GM19468 (cell line): ENCODE data around the gene DZIP1L.
A peak's percentile ranks its signal among the peaks of the same experiment; 100 is the strongest.

Source experiments
- ATAC-seq: cut with Tn5 transposase; IDR thresholded peaks from one replicate; pipeline ENCODE4 v1.9.1; 2021; ENCODE audit warnings: mild to moderate bottlenecking, moderate library complexity, moderate number of reproducible peaks; ENCODE audit not compliant: unreplicated experiment; ENCODE audit errors: extremely low read depth

Gene DZIP1L

GRCh38 chr3:138078096-138078495 lies 37.3 kb downstream of the DZIP1L start:
- ATAC-seq, result no peak

GRCh38 chr3:138072796-138073195 lies 42.6 kb downstream of the DZIP1L start:
- no peak for ATAC-seq

GRCh38 chr3:138070006-138070405 lies 45.4 kb downstream of the DZIP1L start:
- ATAC-seq, result no peak

GRCh38 chr3:138068579-138069174 lies 46.7 kb downstream of the DZIP1L start:
- peak; percentile 53 for ATAC-seq

GRCh38 chr3:138068046-138068445 lies 47.4 kb downstream of the DZIP1L start:
- no peak for ATAC-seq

GRCh38 chr3:138066972-138067371 lies 48.4 kb downstream of the DZIP1L start:
- no peak for ATAC-seq

- peak; percentile 61 for ATAC-seq
These were observed 49.0 kb downstream of the DZIP1L start for GRCh38 chr3:138066383-138066782.

- no peak for ATAC-seq
These were observed 49.5 kb downstream of the DZIP1L start for GRCh38 chr3:138065949-138066348.

- ATAC-seq, result no peak
These were observed 52.0 kb downstream of the DZIP1L start for GRCh38 chr3:138063416-138063815.

GRCh38 chr3:138062626-138063025 lies 52.8 kb downstream of the DZIP1L start:
- ATAC-seq, result no peak

GRCh38 chr3:138062037-138062436 lies 53.4 kb downstream of the DZIP1L start:
- no peak for ATAC-seq

GRCh38 chr3:138060792-138061191 lies 54.6 kb downstream of the DZIP1L start:
- no peak for ATAC-seq

GRCh38 chr3:138059261-138059660 lies 56.1 kb downstream of the DZIP1L start:
- ATAC-seq, result no peak

- ATAC-seq, result no peak
These were observed 58.0 kb downstream of the DZIP1L start for GRCh38 chr3:138057384-138057783.

GRCh38 chr3:138054057-138054456 lies 61.4 kb downstream of the DZIP1L start:
- no peak for ATAC-seq

- peak; percentile 23 for ATAC-seq
These were observed 63.2 kb downstream of the DZIP1L start for GRCh38 chr3:138051947-138052802.

- ATAC-seq, result no peak
These were observed 66.1 kb downstream of the DZIP1L start for GRCh38 chr3:138049157-138049919.

GRCh38 chr3:138047596-138048158 lies 67.7 kb downstream of the DZIP1L start:
- no peak for ATAC-seq

- ATAC-seq, result no peak
These were observed 68.5 kb downstream of the DZIP1L start for GRCh38 chr3:138046955-138047354.

GRCh38 chr3:138046085-138046484 lies 69.3 kb downstream of the DZIP1L start:
- ATAC-seq, result no peak
